Limb (tissue), 2 donors: ENCODE data around the gene CYP21A2.

ENCODE experiments used
- DNase-seq, 2 donors: peaks; one replicate each; pipeline ENCODE4 v3.0.0-alpha.2; 2016; ENCODE audit errors: extremely low spot score in 2 of 2

The CYP21A2 gene

GRCh38 chr6:32082478-32082877 lies 44.3 kb downstream of the CYP21A2 start:
- DNase-seq, result no peak

GRCh38 chr6:32082935-32083334 lies 44.7 kb downstream of the CYP21A2 start:
- no peak for DNase-seq

- DNase-seq, result no peak
Measured at GRCh38 chr6:32083812-32084768, 45.9 kb downstream of the CYP21A2 start.

- DNase-seq, result no peak
Measured at GRCh38 chr6:32084780-32085179, 46.6 kb downstream of the CYP21A2 start.

- no peak for DNase-seq
Measured at GRCh38 chr6:32085759-32086459, 47.7 kb downstream of the CYP21A2 start.

GRCh38 chr6:32086661-32087573 lies 48.7 kb downstream of the CYP21A2 start:
- DNase-seq, result no peak

GRCh38 chr6:32087574-32088486 lies 49.6 kb downstream of the CYP21A2 start:
- DNase-seq, result peak; percentile 63 to 80

- no peak for DNase-seq
Measured at GRCh38 chr6:32088487-32089049, 50.4 kb downstream of the CYP21A2 start.

- DNase-seq, result no peak
Measured at GRCh38 chr6:32089082-32089828, 51.0 kb downstream of the CYP21A2 start.
